IPS-20b (cell line): ENCODE measurements around the gene NUP214.
A peak's percentile ranks its signal among the peaks of the same experiment; 100 is the strongest.
"Not testable (repeated sequence)": the region's sequence is repeated elsewhere in the genome, so short reads cannot be mapped to it uniquely, and the experiment has no call there.

ENCODE experiments used
- H3K27ac ChIP-seq: one replicate; pipeline ENCODE4 v1.5.1; 2013; ENCODE audit warnings: low read length
- H3K27me3 ChIP-seq: 2 replicates; pipeline ENCODE4 v1.6.1; 2013; ENCODE audit warnings: mild to moderate bottlenecking, low read length, inconsistent platforms; ENCODE audit not compliant: insufficient read depth
- H3K36me3 ChIP-seq: 2 replicates; pipeline ENCODE4 v1.6.1; 2013; ENCODE audit warnings: low read depth, mild to moderate bottlenecking, inconsistent platforms, low read length, moderate library complexity; ENCODE audit not compliant: insufficient read depth
- H3K4me1 ChIP-seq: 2 replicates; pipeline ENCODE4 v1.6.1; 2013; ENCODE audit warnings: mild to moderate bottlenecking, control low read depth, inconsistent platforms, low read length, moderate library complexity; ENCODE audit not compliant: insufficient read depth
- H3K4me3 ChIP-seq: 2 replicates; pipeline ENCODE4 v1.5.1; 2013; ENCODE audit warnings: mild to moderate bottlenecking, low read length, inconsistent platforms
- H3K9ac ChIP-seq: 2 replicates; pipeline ENCODE4 v1.6.1; 2013; ENCODE audit warnings: low read depth, mild to moderate bottlenecking, inconsistent platforms, low read length, moderate library complexity
- H3K9me3 ChIP-seq: 2 replicates; pipeline ENCODE4 v1.6.1; 2013; ENCODE audit warnings: mild to moderate bottlenecking, low read depth, low read length, inconsistent platforms; ENCODE audit not compliant: insufficient read depth

Gene NUP214

GRCh38 chr9:131098391-131099101 is 26.8 kb upstream of the NUP214 start:
- Histone ChIP-seq H3K9ac (peak overlapping the region; percentile 48; the same call in 1 of the 2 replicates), H3K27ac (peak overlapping the region; percentile 42), H3K4me1 (peaks cover 39% of the 10 kb centered on the region; the same call in 1 of the 2 replicates), H3K36me3 (peaks cover 38% of the 10 kb centered on the region), H3K4me3 (no peak overlapping the region; the same call in 1 of the 2 replicates), H3K9me3 (no peaks in the 10 kb centered on the region), H3K27me3 (peaks cover 13% of the 10 kb centered on the region)

GRCh38 chr9:131099102-131099606 is 26.2 kb upstream of the NUP214 start:
- no peak overlapping the region; the same call in 1 of the 2 replicates for H3K4me3 ChIP-seq
- H3K27ac ChIP-seq = peak overlapping the region; percentile 42
- H3K9ac ChIP-seq = peak overlapping the region; percentile 48; the same call in 1 of the 2 replicates
- H3K27me3 ChIP-seq = peaks cover 13% of the 10 kb centered on the region
- peaks cover 40% of the 10 kb centered on the region for H3K36me3 ChIP-seq
- no peaks in the 10 kb centered on the region for H3K9me3 ChIP-seq
- peaks cover 41% of the 10 kb centered on the region; the same call in 1 of the 2 replicates for H3K4me1 ChIP-seq

DNA sequence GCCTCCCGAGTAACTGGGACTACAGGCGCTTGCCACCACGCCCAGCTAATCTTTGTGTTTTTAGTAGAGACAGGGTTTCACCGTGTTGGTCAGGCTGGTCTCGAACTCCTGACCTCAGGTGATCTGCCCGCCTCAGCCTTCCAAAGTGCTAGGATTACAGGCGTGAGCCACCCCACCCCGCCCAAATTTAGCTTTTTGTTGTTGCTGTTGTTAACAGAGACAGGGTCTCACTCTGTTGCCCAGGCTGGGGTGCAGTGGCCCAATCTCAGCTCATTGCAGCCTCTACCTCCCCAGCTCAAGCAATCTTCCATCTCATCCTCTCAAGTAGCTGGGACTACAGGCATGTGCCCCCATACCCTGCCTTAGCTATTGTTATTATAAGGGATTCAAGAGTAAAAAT is 25.5 kb upstream of the NUP214 start:
- H3K27ac ChIP-seq = peak overlapping the region; percentile 2
- peaks cover 40% of the 10 kb centered on the region for H3K36me3 ChIP-seq
- H3K9ac ChIP-seq = peak overlapping the region; percentile 37; the same call in 1 of the 2 replicates
- peaks cover 45% of the 10 kb centered on the region; the same call in 1 of the 2 replicates for H3K4me1 ChIP-seq
- not testable (repeated sequence) for H3K9me3 ChIP-seq, H3K4me3 ChIP-seq
- H3K27me3 ChIP-seq = peaks cover 12% of the 10 kb centered on the region

DNA sequence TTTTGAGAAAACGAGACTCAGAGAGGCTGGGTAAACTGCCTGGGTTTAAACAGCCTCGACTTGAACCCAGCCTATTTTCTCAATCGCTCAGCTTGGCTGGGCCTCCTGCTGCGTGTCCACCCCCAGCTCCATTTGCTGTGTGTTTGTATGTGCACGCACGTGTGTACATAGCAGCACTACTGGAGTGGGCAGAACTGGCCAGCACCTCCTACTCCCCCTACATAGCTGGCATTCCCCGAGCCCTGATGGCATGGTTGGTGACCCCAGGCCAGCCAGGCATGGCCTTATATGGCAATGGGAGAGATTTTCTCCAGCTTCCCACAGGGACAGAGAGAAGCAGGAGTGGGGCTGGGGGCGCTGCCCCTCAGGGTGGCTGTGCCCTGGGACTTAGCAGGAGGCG is 24.9 kb upstream of the NUP214 start:
- H3K27ac ChIP-seq = peak overlapping the region; percentile 2
- H3K4me1 ChIP-seq = peaks cover 45% of the 10 kb centered on the region; the same call in 1 of the 2 replicates
- peaks cover 6% of the 10 kb centered on the region; the same call in 1 of the 2 replicates for H3K27me3 ChIP-seq
- peaks cover 43% of the 10 kb centered on the region for H3K36me3 ChIP-seq
- H3K9ac ChIP-seq = peak overlapping the region; percentile 37; the same call in 1 of the 2 replicates
- H3K4me3 ChIP-seq = no peak overlapping the region
- H3K9me3 ChIP-seq = no peaks in the 10 kb centered on the region

DNA sequence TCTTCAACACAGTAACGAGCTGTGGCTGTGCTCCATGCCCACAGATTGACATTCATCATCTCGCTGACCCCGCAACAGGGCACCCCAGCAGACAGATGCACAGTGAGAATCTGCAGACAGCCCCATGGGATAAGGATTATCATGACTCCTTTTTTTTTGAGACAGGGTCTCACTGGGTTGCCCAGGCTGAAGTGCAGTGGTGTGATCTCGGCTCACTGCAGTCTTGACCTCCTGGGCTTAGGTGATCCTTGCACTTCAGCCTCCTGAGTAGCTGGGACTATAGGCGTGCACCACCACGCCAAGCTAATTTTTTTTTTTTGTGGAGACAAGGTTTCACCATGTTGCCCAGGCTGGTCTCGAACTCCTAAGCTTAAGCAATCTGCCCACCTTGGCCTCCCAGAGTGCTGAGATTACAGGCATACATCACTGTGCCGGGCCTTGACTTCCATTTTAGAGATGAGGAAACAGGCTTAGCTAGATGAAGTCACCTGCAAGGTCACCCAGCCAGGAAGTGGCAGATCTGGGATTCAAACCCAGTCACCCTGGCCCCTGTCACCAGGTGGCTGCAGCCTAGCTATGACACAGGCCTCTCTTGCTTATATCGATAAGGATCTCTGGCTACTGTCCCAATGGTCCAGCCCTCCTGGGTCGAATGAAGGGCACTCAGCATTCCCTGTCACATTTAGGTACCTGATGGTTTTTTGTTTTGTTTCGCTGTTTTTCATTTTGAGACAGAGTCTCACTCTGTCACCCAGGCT is 24.0 kb upstream of the NUP214 start:
- no peaks in the 10 kb centered on the region for H3K9me3 ChIP-seq
- peaks cover 53% of the 10 kb centered on the region for H3K36me3 ChIP-seq
- H3K27ac ChIP-seq = no peak overlapping the region
- H3K4me1 ChIP-seq = peaks cover 41% of the 10 kb centered on the region; the same call in 1 of the 2 replicates
- H3K27me3 ChIP-seq = no peaks in the 10 kb centered on the region
- H3K4me3 ChIP-seq = no peak overlapping the region
- H3K9ac ChIP-seq = no peak overlapping the region; the same call in 1 of the 2 replicates

DNA sequence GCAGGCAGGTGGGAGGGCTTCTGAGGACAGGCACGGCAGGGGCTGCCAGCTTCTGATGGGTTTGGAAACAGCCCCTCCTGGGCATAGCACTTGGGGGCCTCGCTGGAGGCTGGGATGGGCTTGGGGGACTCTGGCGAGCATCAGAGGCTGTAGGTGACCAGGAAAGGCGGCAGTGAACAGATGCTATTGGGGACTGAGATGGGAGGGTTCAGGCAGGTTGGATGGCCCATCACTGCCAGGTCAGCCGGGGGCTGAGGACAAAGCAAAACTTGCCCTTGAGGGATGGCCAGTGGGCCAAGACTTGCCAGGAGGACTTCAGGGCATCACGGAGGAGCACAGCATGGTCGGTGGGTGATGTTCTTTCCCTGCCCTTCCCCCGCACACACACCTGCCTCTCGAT is 22.4 kb upstream of the NUP214 start:
- Histone ChIP-seq H3K9ac (peak overlapping the region; percentile 16; the same call in 1 of the 2 replicates), H3K4me3 (no peak overlapping the region), H3K36me3 (peaks cover 69% of the 10 kb centered on the region), H3K27ac (peak overlapping the region; percentile 40), H3K9me3 (no peaks in the 10 kb centered on the region), H3K4me1 (peaks cover 33% of the 10 kb centered on the region; the same call in 1 of the 2 replicates), H3K27me3 (no peaks in the 10 kb centered on the region)

GRCh38 chr9:131103535-131103934 is 21.9 kb upstream of the NUP214 start:
- Histone ChIP-seq H3K4me1 (peaks cover 29% of the 10 kb centered on the region; the same call in 1 of the 2 replicates), H3K4me3 (peak overlapping the region; percentile 30; the same call in 1 of the 2 replicates), H3K9me3 (no peaks in the 10 kb centered on the region), H3K9ac (peak overlapping the region; percentile 16; the same call in 1 of the 2 replicates), H3K36me3 (peaks cover 73% of the 10 kb centered on the region), H3K27ac (peak overlapping the region; percentile 40), H3K27me3 (no peaks in the 10 kb centered on the region)

DNA sequence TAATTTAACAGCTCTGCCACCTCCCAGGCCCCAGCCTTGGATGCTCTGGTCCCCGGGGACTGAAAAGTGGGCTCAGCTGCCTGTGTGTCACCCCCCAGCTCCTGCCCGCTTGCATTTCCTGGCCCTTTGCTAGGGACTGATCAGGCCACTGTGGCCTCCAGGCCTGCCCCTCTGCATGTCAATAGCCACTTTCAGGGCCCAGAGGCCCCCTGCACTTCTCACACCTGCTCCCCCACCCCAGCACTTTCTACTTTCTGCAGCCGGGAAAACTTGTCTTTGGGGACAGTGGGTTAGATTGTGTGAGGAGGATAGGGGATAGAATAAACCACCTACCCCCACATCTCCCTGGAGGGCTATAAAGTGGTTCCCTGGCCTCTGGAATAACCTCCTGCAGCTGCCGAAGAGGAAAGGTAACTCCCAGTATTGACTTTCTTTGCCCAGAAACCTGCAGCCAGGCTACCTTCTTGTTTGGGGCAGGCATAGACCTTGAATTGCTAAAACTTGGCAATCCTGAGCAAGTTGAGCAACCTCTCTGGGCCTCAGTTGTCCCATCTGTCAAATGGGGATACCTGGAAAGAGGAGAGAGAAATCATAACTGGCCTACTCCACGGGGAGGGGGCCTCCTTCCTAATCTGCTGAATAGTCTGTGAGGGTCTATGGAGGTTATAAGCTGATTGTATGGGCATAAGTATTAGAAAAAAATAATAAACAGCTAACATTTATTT is 21.2 kb upstream of the NUP214 start:
- Histone ChIP-seq H3K36me3 (peaks cover 75% of the 10 kb centered on the region), H3K27ac (peak overlapping the region; percentile 40), H3K9me3 (no peaks in the 10 kb centered on the region), H3K4me1 (peaks cover 24% of the 10 kb centered on the region; the same call in 1 of the 2 replicates), H3K4me3 (peak overlapping the region; percentile 30; the same call in 1 of the 2 replicates), H3K27me3 (no peaks in the 10 kb centered on the region), H3K9ac (peak overlapping the region; percentile 64; the same call in 1 of the 2 replicates)

- Histone ChIP-seq H3K27ac (no peak overlapping the region), H3K9ac (no peak overlapping the region), H3K27me3 (no peaks in the 10 kb centered on the region), H3K9me3 (no peaks in the 10 kb centered on the region), H3K36me3 (peaks cover 71% of the 10 kb centered on the region), H3K4me1 (peaks cover 14% of the 10 kb centered on the region; the same call in 1 of the 2 replicates), H3K4me3 (no peak overlapping the region)
These were observed 19.4 kb upstream of the NUP214 start for GRCh38 chr9:131105952-131106351.

DNA sequence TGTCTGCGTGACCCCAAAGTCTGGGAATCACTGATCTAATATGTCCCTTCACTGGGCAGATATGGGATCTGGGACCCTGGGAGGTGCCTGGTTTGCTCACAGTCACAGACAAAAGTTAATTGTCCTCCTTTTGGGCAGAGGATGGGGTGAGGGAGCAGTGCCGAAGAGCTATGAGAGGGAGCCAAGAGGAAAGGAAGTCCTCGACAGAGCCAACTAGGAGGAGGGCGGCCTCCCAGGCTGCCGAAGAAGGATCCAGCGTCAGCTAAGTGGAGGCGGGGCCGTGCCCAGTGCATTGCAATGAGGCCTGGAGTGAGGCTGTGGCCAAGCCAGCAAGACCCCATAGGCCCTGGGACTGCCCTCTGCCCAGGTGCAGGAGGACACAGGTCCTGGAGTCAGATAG is 17.6 kb upstream of the NUP214 start:
- Histone ChIP-seq H3K9me3 (no peaks in the 10 kb centered on the region), H3K27me3 (no peaks in the 10 kb centered on the region), H3K4me3 (no peak overlapping the region), H3K4me1 (peaks cover 19% of the 10 kb centered on the region; the same call in 1 of the 2 replicates), H3K9ac (no peak overlapping the region), H3K36me3 (peaks cover 62% of the 10 kb centered on the region), H3K27ac (no peak overlapping the region)
